IMR-90 (cell line): ENCODE measurements around the gene PAEP. TPM values are rescaled to one million over a fixed set of nuclear protein-coding genes. Genes with fewer than 3 reads are reported as not detected.

Experiments
- ATAC-seq: fragments of 200-7000 bp; cut with Tn5 transposase; 2 replicates; pipeline ENCODE4 v1.9.1; 2020; ENCODE audit warnings: low read depth, mild to moderate bottlenecking, moderate library complexity
- BruUV-seq: library from RNA; stranded (reverse); fragments of 400-500 nt; replicated peaks from 2 replicates; lab custom pipeline; 2021; lab: Mats Ljungman, UMichigan
- CTCF ChIA-PET: fragments of 300-600 bp; formaldehyde crosslinking; extraction: SDS; loops from one replicate; lab custom pipeline; 2021; ENCODE audit warnings: antibody characterized with exemption; lab: Yijun Ruan, JAX
- POLR2A ChIA-PET: fragments of 300-600 bp; sonication (Branson Sonifier 250); formaldehyde crosslinking; loops from one replicate; lab custom pipeline; 2022; ENCODE audit warnings: antibody characterized with exemption; ENCODE audit not compliant: unreplicated experiment; lab: Charles Lee
- DNase-seq: peaks from one replicate; pipeline ENCODE4 v3.0.0; 2013
- H2AFZ ChIP-seq: replicated peaks from 2 replicates; pipeline ENCODE3; 2013; ENCODE audit warnings: low read length, mild to moderate bottlenecking; ENCODE audit not compliant: poor library complexity
- H2AK5ac ChIP-seq: 2 replicates; pipeline ENCODE4 v1.6.1; 2013; ENCODE audit warnings: low read depth, low read length, inconsistent platforms
- H2AK9ac ChIP-seq: replicated peaks from 2 replicates; pipeline ENCODE3; 2013; ENCODE audit warnings: mild to moderate bottlenecking, low read depth, low read length, moderate library complexity; ENCODE audit not compliant: poor library complexity
- H2BK120ac ChIP-seq: 2 replicates; pipeline ENCODE4 v1.6.1; 2013; ENCODE audit warnings: low read depth, low read length, inconsistent platforms
- H2BK15ac ChIP-seq: 3 replicates; pipeline ENCODE4 v1.6.1; 2013; ENCODE audit warnings: low read depth, low read length, inconsistent platforms
- H2BK20ac ChIP-seq: 2 replicates; pipeline ENCODE4 v1.6.1; 2013; ENCODE audit warnings: low read depth, mild to moderate bottlenecking, inconsistent platforms, low read length, moderate library complexity
- H2BK5ac ChIP-seq: 2 replicates; pipeline ENCODE4 v1.6.1; 2013; ENCODE audit warnings: mild to moderate bottlenecking, low read depth, low read length, inconsistent platforms; ENCODE audit not compliant: poor library complexity, severe bottlenecking
- H3K14ac ChIP-seq: replicated peaks from 2 replicates; pipeline ENCODE4 v1.6.1; 2013; ENCODE audit warnings: low read depth, low read length, inconsistent platforms
- H3K18ac ChIP-seq: 2 replicates; pipeline ENCODE4 v1.6.1; 2013; ENCODE audit warnings: low read depth, low read length, control low read depth
- H3K23ac ChIP-seq: 2 replicates; pipeline ENCODE4 v1.6.1; 2013; ENCODE audit warnings: low read depth, low read length, inconsistent platforms
- H3K27ac ChIP-seq: 2 replicates; pipeline ENCODE4 v1.5.1; 2013; ENCODE audit warnings: mild to moderate bottlenecking, control low read depth, low read length; ENCODE audit not compliant: insufficient read depth
- H3K27me3 ChIP-seq: 2 replicates; pipeline ENCODE4 v1.6.1; 2013; ENCODE audit warnings: low read length; ENCODE audit not compliant: control insufficient read depth, insufficient read depth
- H3K36me3 ChIP-seq: 2 replicates; pipeline ENCODE4 v1.6.1; 2013; ENCODE audit warnings: low read length, mixed read lengths; ENCODE audit not compliant: control insufficient read depth, insufficient read depth
- H3K4ac ChIP-seq: 2 replicates; pipeline ENCODE4 v1.6.1; 2013; ENCODE audit warnings: low read depth, low read length, inconsistent platforms
- H3K4me1 ChIP-seq: 2 replicates; pipeline ENCODE4 v1.6.1; 2013; ENCODE audit warnings: low read length, mixed read lengths; ENCODE audit not compliant: control insufficient read depth, insufficient read depth
- H3K4me2 ChIP-seq: 2 replicates; pipeline ENCODE4 v1.6.1; 2013; ENCODE audit warnings: low read depth, mild to moderate bottlenecking, control low read depth, low read length, moderate library complexity
- H3K4me3 ChIP-seq: 2 replicates; pipeline ENCODE4 v1.5.1; 2013; ENCODE audit warnings: low read depth, mild to moderate bottlenecking, control low read depth, low read length, moderate library complexity; ENCODE audit not compliant: insufficient read depth
- H3K56ac ChIP-seq: 2 replicates; pipeline ENCODE4 v1.6.1; 2013; ENCODE audit warnings: low read length, inconsistent platforms; ENCODE audit not compliant: insufficient read depth; ENCODE audit errors: extremely low read depth
- H3K79me1 ChIP-seq, 2 experiments: 2 replicates each; pipeline ENCODE4 v1.6.1; 2013; ENCODE audit warnings: low read length in 2 of 2, inconsistent platforms in 1 of 2, low read depth in 1 of 2
- H3K9ac ChIP-seq: 2 replicates; pipeline ENCODE4 v1.6.1; 2013; ENCODE audit warnings: low read depth, low read length, control low read depth
- H3K9me1 ChIP-seq: 2 replicates; pipeline ENCODE4 v1.6.1; 2013; ENCODE audit warnings: low read length, inconsistent platforms; ENCODE audit not compliant: insufficient read depth
- H3K9me3 ChIP-seq: 2 replicates; pipeline ENCODE4 v1.6.1; 2013; ENCODE audit warnings: low read length; ENCODE audit not compliant: control insufficient read depth, insufficient read depth
- H4K20me1 ChIP-seq: 2 replicates; pipeline ENCODE4 v1.6.1; 2013; ENCODE audit warnings: low read length, inconsistent platforms; ENCODE audit not compliant: insufficient read depth
- H4K5ac ChIP-seq: 2 replicates; pipeline ENCODE4 v1.6.1; 2013; ENCODE audit warnings: mild to moderate bottlenecking, low read depth, low read length, control low read depth
- H4K8ac ChIP-seq, 2 experiments: 2 replicates each; pipeline ENCODE4 v1.6.1; 2013; ENCODE audit warnings: low read depth in 2 of 2, low read length in 2 of 2, control low read depth in 1 of 2, inconsistent platforms in 1 of 2
- H4K91ac ChIP-seq: 2 replicates; pipeline ENCODE4 v1.6.1; 2013; ENCODE audit warnings: low read depth, low read length, inconsistent platforms; ENCODE audit not compliant: insufficient read depth
- FOS ChIP-seq: fragments of 150-350 bp; IDR thresholded peaks from 2 replicates; pipeline ENCODE4 v1.6.1; 2016; ENCODE audit warnings: low read depth, low read length
- MAFK ChIP-seq: IDR thresholded peaks from 2 replicates; pipeline ENCODE4 v1.6.1; 2012; ENCODE audit warnings: low read depth, low read length, improper control_type of control experiment
- MAZ ChIP-seq: IDR thresholded peaks from 2 replicates; pipeline ENCODE4 v1.6.1; 2012; ENCODE audit warnings: low read depth, mild to moderate bottlenecking, low read length, improper control_type of control experiment, moderate library complexity, borderline replicate concordance
- RCOR1 ChIP-seq: IDR thresholded peaks from 2 replicates; pipeline ENCODE4 v1.6.1; 2012; ENCODE audit warnings: mild to moderate bottlenecking, low read length, improper control_type of control experiment; ENCODE audit not compliant: insufficient replicate concordance
- SMC3 ChIP-seq: fragments of 150-350 bp; IDR thresholded peaks from 2 replicates; pipeline ENCODE4 v1.6.1; 2016; ENCODE audit warnings: low read depth, mild to moderate bottlenecking, antibody characterized with exemption, low read length, moderate library complexity
- WGBS, 2 experiments: methylation state at CpG; one replicate each; pipeline versions ENCODE4 v1.1.5 to v1.1.7; 2013; ENCODE audit warnings: missing lambda C conversion rate in 2 of 2; ENCODE audit not compliant: insufficient read length in 1 of 2; ENCODE audit errors: extremely low coverage in 2 of 2; 5-methylcytosine and 5-hydroxymethylcytosine counted together
- dilution Hi-C: fragments of 300-500 bp; cut with HindIII; formaldehyde crosslinking; loops from one replicate; pipeline ENCODE4 v1.14.3; 2018; ENCODE audit warnings: low sequenced_read_pairs; ENCODE audit not compliant: unreplicated experiment
- in situ Hi-C: fragments of 300-500 bp; cut with MboI; formaldehyde crosslinking; loops from 3 replicates; pipeline ENCODE4 v1.14.3; 2019; ENCODE audit warnings: low sequenced_read_pairs, inconsistent platforms, mixed read lengths
- intact Hi-C: fragments of 100-400 bp; cut with micrococcal nuclease; formaldehyde crosslinking; loops from 2 replicates; pipeline ENCODE4 v1.10.0; 2022
- polyA plus RNA-seq, 3 experiments: library from polyadenylated mRNA; depleted of rRNA; stranded (reverse); fragments of >200 nt; gene quantifications; 2 replicates each; pipeline ENCODE4 v1.2.3, GENCODE V29; 2012; ENCODE audit warnings: low replicate concordance in 1 of 3
- total RNA-seq: library from RNA; depleted of rRNA; stranded (reverse); fragments of >200 nt; gene quantifications from 2 replicates; pipeline ENCODE4 v1.2.3, GENCODE V29; 2012

Gene PAEP
- total and polyA plus RNA-seq, 2 of the 4 experiments (the other 2 are of a cell fraction) = not detected

GRCh38 chr9:135563039-135563476, 1.5 kb downstream of the PAEP start:
- BruUV-seq = no TSS peak
- CTCF ChIA-PET = no interaction called here

More at GRCh38 chr9:135563039-135563476, 1.5 kb downstream of the PAEP start:
- Histone ChIP-seq H2BK5ac (no peak overlapping the region), H4K91ac (no peak overlapping the region), H3K14ac (no peak overlapping the region), H3K9me1 (no peaks in the 10 kb centered on the region), H2BK120ac (no peak overlapping the region), H2BK15ac (no peak overlapping the region), H3K4me1 (no peaks in the 10 kb centered on the region), H3K4ac (no peak overlapping the region), H3K56ac (no peak overlapping the region), H3K36me3 (no peaks in the 10 kb centered on the region), H2BK20ac (no peak overlapping the region), H2AK5ac (no peak overlapping the region), H2AK9ac (no peak overlapping the region), H3K18ac (no peak overlapping the region), H3K4me2 (no peak overlapping the region), H3K23ac (no peak overlapping the region), H2AFZ (no peak overlapping the region), H4K8ac (no peak overlapping the region), H3K27me3 (no peaks in the 10 kb centered on the region), H4K20me1 (no peaks in the 10 kb centered on the region), H3K79me1 (no peaks in the 10 kb centered on the region), H3K9ac (no peak overlapping the region), H3K27ac (no peak overlapping the region), H4K5ac (no peak overlapping the region), H3K4me3 (no peak overlapping the region), H3K9me3 (peaks cover 16% of the 10 kb centered on the region)
- TF ChIP-seq FOS (no peak), SMC3 (no peak), MAZ (no peak), MAFK (no peak), RCOR1 (no peak)
- no peak for DNase-seq
- no CpG with 5 or more reads among the region's 1 CpG for WGBS, 2 experiments
- in situ Hi-C loops = no loop called here
- POLR2A ChIA-PET = no interaction called here
- dilution Hi-C loops = no loop called here
- ATAC-seq = no peak
- intact Hi-C loops = no loop called here
